Osteoblast (primary cell): ENCODE results near the gene LAMA5. TPM values are rescaled to one million over a fixed set of nuclear protein-coding genes. Genes with fewer than 3 reads are reported as not detected.

Source experiments
- DNase-seq: peaks from one replicate; pipeline ENCODE4 v3.0.0; 2011; ENCODE audit warnings: low spot score, mixed read lengths; ENCODE audit not compliant: insufficient read length; ENCODE audit errors: missing footprints
- H2AFZ ChIP-seq: 2 replicates; pipeline ENCODE4 v1.6.0; 2011; ENCODE audit warnings: mild to moderate bottlenecking, low read length
- H3K27ac ChIP-seq: 2 replicates; pipeline ENCODE4 v1.5.1; 2011; ENCODE audit warnings: mild to moderate bottlenecking, low read depth, low read length, moderate library complexity
- H3K27me3 ChIP-seq: 2 replicates; pipeline ENCODE4 v1.6.0; 2012; ENCODE audit warnings: mild to moderate bottlenecking, control low read depth, inconsistent platforms, low read length, moderate library complexity; ENCODE audit not compliant: insufficient read depth
- H3K36me3 ChIP-seq: 2 replicates; pipeline ENCODE4 v1.5.1; 2011; ENCODE audit warnings: mild to moderate bottlenecking, low read length, control low read depth, moderate library complexity; ENCODE audit not compliant: insufficient read depth
- H3K4me1 ChIP-seq: 2 replicates; pipeline ENCODE4 v1.5.1; 2011; ENCODE audit warnings: mild to moderate bottlenecking, low read length, control low read depth, moderate library complexity; ENCODE audit not compliant: insufficient read depth
- H3K4me2 ChIP-seq: 2 replicates; pipeline ENCODE4 v1.6.0; 2011; ENCODE audit warnings: mild to moderate bottlenecking, low read length; ENCODE audit not compliant: insufficient read depth
- H3K4me3 ChIP-seq: fragments of 200-600 bp; sonication (generic); 3 replicates; pipeline ENCODE4 v1.5.1; 2012; ENCODE audit warnings: mild to moderate bottlenecking, low read length, inconsistent platforms; ENCODE audit not compliant: insufficient read depth
- H3K79me2 ChIP-seq: 2 replicates; pipeline ENCODE4 v1.6.0; 2012; ENCODE audit warnings: mild to moderate bottlenecking, low read length, control low read depth, inconsistent platforms; ENCODE audit not compliant: insufficient read depth
- H3K9me3 ChIP-seq: 2 replicates; pipeline ENCODE4 v1.5.1; 2011; ENCODE audit warnings: low read depth, low read length, control low read depth
- H4K20me1 ChIP-seq: 2 replicates; pipeline ENCODE4 v1.6.0; 2012; ENCODE audit warnings: mild to moderate bottlenecking, low read length, control low read depth; ENCODE audit not compliant: insufficient read depth
- total RNA-seq: library from RNA; depleted of rRNA; stranded (reverse); fragments of >200 nt; gene quantifications from 2 replicates; pipeline ENCODE4 v1.2.3, GENCODE V29; 2012
- TF ChIP-seq, protein P1 (sequence below): IDR thresholded peaks from 2 replicates; pipeline ENCODE4 v1.5.1; 2011; ENCODE audit warnings: mild to moderate bottlenecking, low read depth, low read length, moderate library complexity; ENCODE audit errors: extremely low read depth

LAMA5 gene
- total RNA-seq, 1 donor = 2.2 TPM

GRCh38 chr20:62298577-62299249, 68.4 kb downstream of the LAMA5 start:
- Histone ChIP-seq H3K36me3 (peaks cover 27% of the 10 kb centered on the region), H3K27me3 (no peaks in the 10 kb centered on the region), H3K4me1 (peaks cover 2% of the 10 kb centered on the region), H3K4me3 (no peak overlapping the region), H3K4me2 (no peak overlapping the region), H3K27ac (no peak overlapping the region), H4K20me1 (peaks cover 8% of the 10 kb centered on the region), H2AFZ (no peak overlapping the region), H3K9me3 (no peaks in the 10 kb centered on the region), H3K79me2 (peaks cover 7% of the 10 kb centered on the region)
- no peak for DNase-seq
- TF ChIP-seq, protein P1, sequence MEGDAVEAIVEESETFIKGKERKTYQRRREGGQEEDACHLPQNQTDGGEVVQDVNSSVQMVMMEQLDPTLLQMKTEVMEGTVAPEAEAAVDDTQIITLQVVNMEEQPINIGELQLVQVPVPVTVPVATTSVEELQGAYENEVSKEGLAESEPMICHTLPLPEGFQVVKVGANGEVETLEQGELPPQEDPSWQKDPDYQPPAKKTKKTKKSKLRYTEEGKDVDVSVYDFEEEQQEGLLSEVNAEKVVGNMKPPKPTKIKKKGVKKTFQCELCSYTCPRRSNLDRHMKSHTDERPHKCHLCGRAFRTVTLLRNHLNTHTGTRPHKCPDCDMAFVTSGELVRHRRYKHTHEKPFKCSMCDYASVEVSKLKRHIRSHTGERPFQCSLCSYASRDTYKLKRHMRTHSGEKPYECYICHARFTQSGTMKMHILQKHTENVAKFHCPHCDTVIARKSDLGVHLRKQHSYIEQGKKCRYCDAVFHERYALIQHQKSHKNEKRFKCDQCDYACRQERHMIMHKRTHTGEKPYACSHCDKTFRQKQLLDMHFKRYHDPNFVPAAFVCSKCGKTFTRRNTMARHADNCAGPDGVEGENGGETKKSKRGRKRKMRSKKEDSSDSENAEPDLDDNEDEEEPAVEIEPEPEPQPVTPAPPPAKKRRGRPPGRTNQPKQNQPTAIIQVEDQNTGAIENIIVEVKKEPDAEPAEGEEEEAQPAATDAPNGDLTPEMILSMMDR = no peak

- Histone ChIP-seq H3K36me3 (peaks cover 33% of the 10 kb centered on the region), H3K4me3 (no peak overlapping the region), H3K9me3 (no peaks in the 10 kb centered on the region), H2AFZ (no peak overlapping the region), H3K27ac (no peak overlapping the region), H3K79me2 (no peaks in the 10 kb centered on the region), H3K4me2 (no peak overlapping the region), H3K4me1 (no peaks in the 10 kb centered on the region), H3K27me3 (no peaks in the 10 kb centered on the region), H4K20me1 (peaks cover 3% of the 10 kb centered on the region)
- DNase-seq = no peak
- TF ChIP-seq, protein P1 = no peak
Measured at GRCh38 chr20:62297449-62298227, 69.5 kb downstream of the LAMA5 start.

- no peak overlapping the region for H3K4me3 ChIP-seq
- peaks cover 3% of the 10 kb centered on the region for H4K20me1 ChIP-seq
- H3K36me3 ChIP-seq = peaks cover 38% of the 10 kb centered on the region
- DNase-seq = no peak
- no peaks in the 10 kb centered on the region for H3K79me2 ChIP-seq
- H3K27me3 ChIP-seq = no peaks in the 10 kb centered on the region
- no peak overlapping the region for H3K4me2 ChIP-seq
- TF ChIP-seq, protein P1 = no peak
- no peaks in the 10 kb centered on the region for H3K9me3 ChIP-seq
- no peak overlapping the region for H3K27ac ChIP-seq
- H3K4me1 ChIP-seq = no peaks in the 10 kb centered on the region
- no peak overlapping the region for H2AFZ ChIP-seq
Measured at GRCh38 chr20:62296724-62297448, 70.2 kb downstream of the LAMA5 start.

GRCh38 chr20:62294516-62294915, 72.6 kb downstream of the LAMA5 start:
- H3K36me3 ChIP-seq = peaks cover 51% of the 10 kb centered on the region
- no peaks in the 10 kb centered on the region for H3K9me3 ChIP-seq
- peak; percentile 79 for DNase-seq

More at GRCh38 chr20:62294516-62294915, 72.6 kb downstream of the LAMA5 start:
- H3K27ac ChIP-seq = no peak overlapping the region
- no peak overlapping the region for H3K4me3 ChIP-seq
- H2AFZ ChIP-seq = no peak overlapping the region
- TF ChIP-seq, protein P1 = no peak
- no peaks in the 10 kb centered on the region for H3K4me1 ChIP-seq
- H3K79me2 ChIP-seq = no peaks in the 10 kb centered on the region
- no peaks in the 10 kb centered on the region for H3K27me3 ChIP-seq
- peaks cover 3% of the 10 kb centered on the region for H4K20me1 ChIP-seq
- no peak overlapping the region for H3K4me2 ChIP-seq
